DOHH2 (cell line): ENCODE data around the gene PIBF1.

Experiments
- H3F3A ChIP-seq: fragments of 200-600 bp; sonication (generic), shearing (Covaris generic); 2 replicates; pipeline ENCODE4 v1.6.0; 2016; ENCODE audit warnings: antibody characterized with exemption, mild to moderate bottlenecking; ENCODE audit not compliant: control insufficient read depth, insufficient read depth
- H3K27ac ChIP-seq: fragments of 200-600 bp; sonication (generic); 2 replicates; pipeline ENCODE4 v1.5.1; 2014; ENCODE audit warnings: low read depth, mild to moderate bottlenecking, low read length, moderate library complexity
- H3K27me3 ChIP-seq: fragments of 200-600 bp; sonication (generic); 2 replicates; pipeline ENCODE4 v1.6.1; 2014; ENCODE audit warnings: mild to moderate bottlenecking, low read length, mixed read lengths; ENCODE audit not compliant: control insufficient read depth
- H3K36me3 ChIP-seq: fragments of 200-600 bp; sonication (generic); 2 replicates; pipeline ENCODE4 v1.6.1; 2014; ENCODE audit warnings: mild to moderate bottlenecking, low read length, moderate library complexity, mixed read lengths; ENCODE audit not compliant: control insufficient read depth
- H3K4me1 ChIP-seq: fragments of 200-600 bp; sonication (generic); 2 replicates; pipeline ENCODE4 v1.6.1; 2014; ENCODE audit warnings: mild to moderate bottlenecking, low read length, mixed read lengths; ENCODE audit not compliant: control insufficient read depth
- H3K4me2 ChIP-seq: fragments of 200-600 bp; sonication (generic); 2 replicates; pipeline ENCODE4 v1.6.0; 2014; ENCODE audit warnings: mild to moderate bottlenecking, low read length, moderate library complexity
- H3K4me3 ChIP-seq: fragments of 200-600 bp; sonication (generic); 2 replicates; pipeline ENCODE4 v1.5.1; 2014; ENCODE audit warnings: mild to moderate bottlenecking, low read length, mixed read lengths
- H3K79me2 ChIP-seq: fragments of 200-600 bp; sonication (generic); 2 replicates; pipeline ENCODE4 v1.6.1; 2014; ENCODE audit warnings: mild to moderate bottlenecking, low read length, mixed read lengths; ENCODE audit not compliant: control insufficient read depth
- H3K9me2 ChIP-seq: fragments of 200-600 bp; sonication (generic); replicated peaks from 2 replicates; pipeline ENCODE4 v1.6.1; 2014; ENCODE audit warnings: mild to moderate bottlenecking, low read length, mixed read lengths; ENCODE audit not compliant: control insufficient read depth
- H3K9me3 ChIP-seq: fragments of 200-600 bp; sonication (generic); 2 replicates; pipeline ENCODE4 v1.6.1; 2014; ENCODE audit warnings: antibody characterized with exemption, low read length, mixed read lengths; ENCODE audit not compliant: control insufficient read depth, insufficient read depth
- H4K20me1 ChIP-seq: fragments of 200-600 bp; sonication (generic); 2 replicates; pipeline ENCODE4 v1.6.0; 2014; ENCODE audit warnings: low read depth, mild to moderate bottlenecking, antibody characterized with exemption, low read length, moderate library complexity; ENCODE audit not compliant: control insufficient read depth, insufficient read depth
- EZH2phosphoT487 ChIP-seq: fragments of 200-600 bp; sonication (generic); IDR thresholded peaks from 2 replicates; pipeline ENCODE4 v1.6.1; 2017; ENCODE audit warnings: borderline replicate concordance, mild to moderate bottlenecking, antibody characterized with exemption, low read length, moderate library complexity, mixed read lengths
- TF ChIP-seq, protein P1 (sequence below): fragments of 200-600 bp; sonication (generic); IDR thresholded peaks from one replicate; pipeline ENCODE4 v1.5.1; 2014; ENCODE audit warnings: antibody characterized with exemption, mild to moderate bottlenecking, low read depth, low read length; ENCODE audit not compliant: poor library complexity, severe bottlenecking

The PIBF1 gene

DNA sequence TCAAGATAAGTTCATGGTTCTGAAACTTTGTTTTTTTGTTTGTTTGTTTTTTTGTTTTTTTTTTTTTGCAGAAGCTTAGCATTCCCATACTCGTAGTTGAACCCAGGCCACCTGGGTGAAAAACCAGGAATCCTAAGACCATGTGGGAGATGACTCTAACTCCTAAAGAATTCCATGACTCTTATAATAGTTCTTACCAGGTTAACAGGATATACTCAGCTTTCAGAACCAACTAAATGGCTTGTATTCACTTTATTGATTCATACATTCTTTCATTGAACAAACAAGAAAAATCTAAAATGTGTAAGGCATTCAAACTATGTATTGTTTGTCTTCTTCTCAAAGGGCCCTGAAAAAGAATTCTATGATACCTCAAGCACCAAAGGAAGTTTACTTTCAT lies 236.4 kb downstream of the PIBF1 start:
- Histone ChIP-seq H3K79me2 (no peaks in the 10 kb centered on the region), H3K4me3 (no peak overlapping the region), H3K4me2 (no peak overlapping the region), H3K9me3 (no peaks in the 10 kb centered on the region), H3K27me3 (no peaks in the 10 kb centered on the region), H3K4me1 (no peaks in the 10 kb centered on the region), H4K20me1 (no peaks in the 10 kb centered on the region), H3K36me3 (no peaks in the 10 kb centered on the region), H3K27ac (no peak overlapping the region), H3F3A (no peaks in the 10 kb centered on the region), H3K9me2 (no peaks in the 10 kb centered on the region)
- TF ChIP-seq EZH2phosphoT487 = no peak
- TF ChIP-seq, protein P1, sequence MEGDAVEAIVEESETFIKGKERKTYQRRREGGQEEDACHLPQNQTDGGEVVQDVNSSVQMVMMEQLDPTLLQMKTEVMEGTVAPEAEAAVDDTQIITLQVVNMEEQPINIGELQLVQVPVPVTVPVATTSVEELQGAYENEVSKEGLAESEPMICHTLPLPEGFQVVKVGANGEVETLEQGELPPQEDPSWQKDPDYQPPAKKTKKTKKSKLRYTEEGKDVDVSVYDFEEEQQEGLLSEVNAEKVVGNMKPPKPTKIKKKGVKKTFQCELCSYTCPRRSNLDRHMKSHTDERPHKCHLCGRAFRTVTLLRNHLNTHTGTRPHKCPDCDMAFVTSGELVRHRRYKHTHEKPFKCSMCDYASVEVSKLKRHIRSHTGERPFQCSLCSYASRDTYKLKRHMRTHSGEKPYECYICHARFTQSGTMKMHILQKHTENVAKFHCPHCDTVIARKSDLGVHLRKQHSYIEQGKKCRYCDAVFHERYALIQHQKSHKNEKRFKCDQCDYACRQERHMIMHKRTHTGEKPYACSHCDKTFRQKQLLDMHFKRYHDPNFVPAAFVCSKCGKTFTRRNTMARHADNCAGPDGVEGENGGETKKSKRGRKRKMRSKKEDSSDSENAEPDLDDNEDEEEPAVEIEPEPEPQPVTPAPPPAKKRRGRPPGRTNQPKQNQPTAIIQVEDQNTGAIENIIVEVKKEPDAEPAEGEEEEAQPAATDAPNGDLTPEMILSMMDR = no peak

DNA sequence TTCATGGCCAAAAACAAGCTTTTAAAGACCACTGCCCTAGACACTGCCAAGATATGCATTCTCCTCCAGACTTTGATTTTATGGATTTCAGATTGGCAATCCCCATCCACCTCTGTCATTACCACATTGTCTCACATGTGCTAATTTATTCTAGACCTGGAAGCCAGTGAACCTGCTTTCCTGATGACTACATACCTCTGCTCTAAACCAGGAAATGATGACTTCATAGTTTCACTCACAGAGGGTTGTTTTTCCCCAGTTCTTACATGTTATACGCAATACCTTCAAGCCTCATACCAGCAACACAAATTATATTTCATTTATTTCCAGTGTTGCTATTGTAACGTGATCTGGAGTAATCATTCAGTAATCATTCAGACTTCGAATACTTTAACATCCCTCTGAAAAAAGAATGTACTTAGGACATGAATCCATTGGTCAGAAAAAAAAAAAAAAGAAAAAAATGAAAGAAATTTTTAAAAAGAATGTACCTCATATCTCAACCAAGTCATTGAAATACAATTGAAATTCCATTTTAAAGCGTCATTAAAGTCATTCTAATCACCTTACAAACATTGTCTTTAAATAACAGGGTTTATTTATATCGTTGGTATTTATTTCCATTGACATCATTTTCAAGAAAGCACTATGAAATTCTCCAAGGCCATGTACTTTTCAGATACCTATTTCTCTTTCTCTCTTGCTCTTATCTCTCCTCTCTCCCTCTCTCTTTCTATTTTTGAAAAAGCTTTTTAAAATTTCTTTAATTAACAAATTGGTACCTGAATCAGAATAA lies 243.5 kb downstream of the PIBF1 start:
- Histone ChIP-seq H3K9me3 (no peaks in the 10 kb centered on the region), H3K9me2 (no peaks in the 10 kb centered on the region), H3K36me3 (no peaks in the 10 kb centered on the region), H3K4me3 (no peak overlapping the region), H3K79me2 (no peaks in the 10 kb centered on the region), H3F3A (no peaks in the 10 kb centered on the region), H3K4me1 (no peaks in the 10 kb centered on the region), H4K20me1 (no peaks in the 10 kb centered on the region), H3K4me2 (no peak overlapping the region), H3K27ac (no peak overlapping the region), H3K27me3 (no peaks in the 10 kb centered on the region)
- TF ChIP-seq, protein P1 = no peak
- TF ChIP-seq EZH2phosphoT487 = no peak

DNA sequence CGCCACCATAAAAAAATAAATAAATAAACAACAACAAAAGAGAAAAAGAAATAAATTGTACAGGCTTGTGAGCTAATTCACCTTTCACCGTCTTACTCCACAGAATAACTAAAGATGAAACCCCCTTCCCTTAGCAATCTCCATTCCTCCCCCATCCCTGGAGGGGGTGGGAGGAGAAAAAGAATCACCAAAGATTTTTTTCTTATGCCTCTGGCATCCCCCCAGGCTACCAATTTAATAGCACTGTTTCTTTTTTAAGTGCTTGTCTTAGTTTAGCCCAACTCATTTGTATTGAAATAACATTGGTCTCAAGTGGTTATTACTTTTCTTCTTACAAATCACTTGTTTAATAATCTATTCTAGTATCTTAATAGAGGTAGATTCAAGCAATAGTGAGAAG lies 253.0 kb downstream of the PIBF1 start:
- TF ChIP-seq EZH2phosphoT487 = no peak
- TF ChIP-seq, protein P1 = no peak
- Histone ChIP-seq H3K36me3 (no peaks in the 10 kb centered on the region), H3K79me2 (no peaks in the 10 kb centered on the region)

More for the DNA sequence above, 253.0 kb downstream of the PIBF1 start:
- Histone ChIP-seq H3K27me3 (no peaks in the 10 kb centered on the region), H3K4me3 (no peak overlapping the region), H3K27ac (no peak overlapping the region), H3K9me3 (no peaks in the 10 kb centered on the region), H3K4me1 (no peaks in the 10 kb centered on the region), H3K9me2 (no peaks in the 10 kb centered on the region), H3K4me2 (no peak overlapping the region), H3F3A (no peaks in the 10 kb centered on the region), H4K20me1 (no peaks in the 10 kb centered on the region)
